Measurements from ENCODE around the gene C16orf46.
A peak's percentile ranks its signal among the peaks of the same experiment; 100 is the strongest.

Gene C16orf46

DNA sequence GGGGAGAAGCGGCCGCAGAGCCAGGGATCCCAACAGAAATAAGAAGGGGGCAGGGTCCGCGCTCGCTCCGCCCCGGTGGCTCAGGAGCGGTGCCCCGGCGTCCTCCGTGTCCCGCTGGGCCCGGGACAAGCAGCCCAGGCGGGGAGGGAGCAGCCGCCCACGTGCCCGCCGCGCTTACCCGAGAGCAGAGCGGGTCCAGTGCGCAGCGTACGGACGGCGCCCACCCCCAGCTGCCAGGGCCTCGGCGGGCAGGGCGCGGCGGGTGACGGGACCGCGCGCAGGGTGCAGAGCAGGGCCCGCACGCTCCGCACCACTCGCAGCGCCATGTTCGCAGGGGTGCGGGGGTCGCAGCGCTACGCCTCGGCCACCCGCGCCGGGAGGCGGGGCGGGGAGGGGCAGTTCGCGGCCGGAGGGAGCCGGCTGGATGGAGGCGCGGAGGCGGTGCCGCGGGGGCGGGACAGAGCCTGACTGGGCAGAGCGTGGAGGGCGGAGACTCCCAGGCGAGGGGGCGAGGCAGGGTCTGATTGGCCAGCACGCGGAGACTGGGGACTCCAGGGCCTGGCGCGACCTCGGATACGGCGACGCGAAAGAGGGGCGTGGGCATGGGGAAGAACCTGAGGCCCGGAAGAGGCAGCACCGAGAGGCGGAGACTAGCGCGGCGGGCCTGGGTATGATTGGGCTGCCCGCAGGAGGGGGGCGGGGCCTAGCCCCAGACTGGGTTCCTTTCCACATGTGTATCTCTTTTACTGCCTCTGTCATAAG, 19.1 kb upstream of the C16orf46 start, which contains the start of gene GCSH:
GCSH (minus strand) TSS at position 443 of the 762 bp plus-strand sequence; CDS start at position 326, 117 bp downstream.
- TF ChIP-seq, protein P1, sequence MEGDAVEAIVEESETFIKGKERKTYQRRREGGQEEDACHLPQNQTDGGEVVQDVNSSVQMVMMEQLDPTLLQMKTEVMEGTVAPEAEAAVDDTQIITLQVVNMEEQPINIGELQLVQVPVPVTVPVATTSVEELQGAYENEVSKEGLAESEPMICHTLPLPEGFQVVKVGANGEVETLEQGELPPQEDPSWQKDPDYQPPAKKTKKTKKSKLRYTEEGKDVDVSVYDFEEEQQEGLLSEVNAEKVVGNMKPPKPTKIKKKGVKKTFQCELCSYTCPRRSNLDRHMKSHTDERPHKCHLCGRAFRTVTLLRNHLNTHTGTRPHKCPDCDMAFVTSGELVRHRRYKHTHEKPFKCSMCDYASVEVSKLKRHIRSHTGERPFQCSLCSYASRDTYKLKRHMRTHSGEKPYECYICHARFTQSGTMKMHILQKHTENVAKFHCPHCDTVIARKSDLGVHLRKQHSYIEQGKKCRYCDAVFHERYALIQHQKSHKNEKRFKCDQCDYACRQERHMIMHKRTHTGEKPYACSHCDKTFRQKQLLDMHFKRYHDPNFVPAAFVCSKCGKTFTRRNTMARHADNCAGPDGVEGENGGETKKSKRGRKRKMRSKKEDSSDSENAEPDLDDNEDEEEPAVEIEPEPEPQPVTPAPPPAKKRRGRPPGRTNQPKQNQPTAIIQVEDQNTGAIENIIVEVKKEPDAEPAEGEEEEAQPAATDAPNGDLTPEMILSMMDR (IDR thresholded peaks at IDR 0.05; ENCODE audit: low read depth, low read length) = no peak
- peak; percentile 96 for DNase-seq (ENCODE audit: extremely low read depth, low read depth)

DNA sequence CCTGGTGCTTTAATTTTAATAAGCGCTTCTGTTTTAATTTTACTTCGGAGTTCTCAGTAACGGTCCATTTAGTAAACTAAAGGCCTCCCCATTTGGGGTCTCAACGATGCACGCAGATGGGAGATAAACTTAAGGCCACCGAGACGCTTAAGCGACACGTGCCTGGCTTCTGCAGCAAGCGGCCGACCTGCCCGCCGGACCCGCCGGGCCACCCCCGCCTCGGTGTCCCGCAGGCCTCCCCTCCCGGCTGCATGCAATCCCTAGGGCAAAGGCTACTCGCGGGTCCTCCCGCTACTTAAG, 18.6 kb upstream of the C16orf46 start:
- TF ChIP-seq, protein P1 (IDR thresholded peaks at IDR 0.05; ENCODE audit: low read depth, low read length) = no peak
- no peak for DNase-seq (ENCODE audit: extremely low read depth, low read depth)

DNA sequence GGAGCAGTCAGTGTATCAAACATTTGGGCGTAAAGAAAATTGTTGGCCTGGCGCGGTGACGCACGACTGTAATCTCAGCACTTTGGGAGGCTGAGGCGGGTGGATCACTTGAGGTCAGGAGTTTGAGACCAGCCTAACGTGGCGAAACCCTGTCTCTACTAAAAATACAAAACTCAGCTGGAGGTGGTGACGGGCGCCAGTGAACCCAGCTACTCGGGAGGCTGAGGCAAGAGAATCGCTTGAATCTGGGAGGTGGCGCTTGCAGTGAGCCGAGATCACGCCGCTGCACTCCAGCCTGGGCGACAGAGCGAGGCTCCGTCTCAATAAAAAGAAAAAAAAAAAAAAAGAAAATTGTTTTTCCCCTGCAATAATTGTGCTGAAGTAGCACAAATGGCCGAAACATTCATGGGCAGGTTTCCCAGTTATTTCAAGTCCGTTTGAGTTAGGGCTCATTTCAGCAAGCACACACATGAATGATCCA, 17.8 kb upstream of the C16orf46 start:
- TF ChIP-seq, protein P1 (IDR thresholded peaks at IDR 0.05; ENCODE audit: low read depth, low read length) = no peak
- DNase-seq (ENCODE audit: extremely low read depth, low read depth) = no peak

DNA sequence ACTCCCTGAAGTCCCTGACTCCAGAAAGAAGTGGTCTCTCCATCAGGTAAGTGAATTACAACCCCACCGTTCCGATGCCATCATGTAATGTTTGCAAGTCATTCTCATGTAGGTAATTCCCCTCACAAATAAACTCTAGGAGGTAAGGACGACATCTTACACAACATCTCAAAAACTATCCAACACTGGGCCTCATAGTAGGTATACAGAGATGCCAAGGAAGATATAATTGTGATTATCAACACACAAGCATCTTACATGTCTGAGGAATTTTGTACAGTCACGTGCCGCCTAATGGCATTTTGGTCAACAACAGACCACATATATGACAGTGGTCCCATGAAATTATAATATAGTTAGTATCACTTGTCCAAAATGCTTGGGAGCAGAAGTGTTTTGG, 11.8 kb upstream of the C16orf46 start:
- DNase-seq (ENCODE audit: extremely low read depth, low read depth) = no peak
- TF ChIP-seq, protein P1 (IDR thresholded peaks at IDR 0.05; ENCODE audit: low read depth, low read length) = no peak

DNA sequence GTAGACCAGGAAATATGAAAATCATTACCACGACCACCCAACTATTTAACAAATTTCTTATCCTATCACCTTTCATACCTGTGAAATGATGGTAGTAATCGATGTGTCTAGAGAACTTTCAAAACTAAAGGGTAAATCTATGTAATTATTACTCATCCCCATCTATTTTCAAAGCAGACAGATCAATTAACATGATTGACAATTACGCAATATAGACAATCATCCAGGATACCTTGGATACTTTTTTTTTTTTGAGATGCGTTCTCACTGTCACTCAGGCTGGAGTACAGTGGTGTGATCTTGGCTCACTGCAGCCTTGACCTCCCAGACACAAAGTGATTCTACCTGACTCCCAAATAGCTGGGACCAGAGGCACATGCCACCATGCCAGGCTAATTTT, 4.0 kb upstream of the C16orf46 start:
- TF ChIP-seq, protein P1 (IDR thresholded peaks at IDR 0.05; ENCODE audit: low read depth, low read length) = no peak
- no peak for DNase-seq (ENCODE audit: extremely low read depth, low read depth)

DNA sequence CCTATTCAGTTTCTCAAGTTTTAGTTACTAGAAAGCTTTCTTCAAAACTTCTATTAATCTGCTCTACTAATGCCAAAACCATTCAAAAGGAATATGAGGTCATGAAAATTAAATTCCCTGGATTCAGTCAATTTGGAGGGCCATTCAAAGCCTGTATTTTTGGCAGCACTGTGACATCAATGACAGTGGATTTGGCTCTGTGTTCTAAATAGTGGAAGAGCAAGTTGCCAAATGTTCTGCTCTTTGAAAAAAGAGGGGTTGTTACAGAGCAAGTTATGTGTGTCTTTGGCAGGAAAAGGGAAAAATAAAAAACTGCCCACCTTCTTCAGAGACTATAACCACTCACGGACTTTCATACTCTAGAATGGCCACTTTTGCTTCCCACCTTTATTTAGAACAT, 3.2 kb upstream of the C16orf46 start:
- TF ChIP-seq, protein P1 (IDR thresholded peaks at IDR 0.05; ENCODE audit: low read depth, low read length) = no peak
- DNase-seq (ENCODE audit: extremely low read depth, low read depth) = no peak

DNA sequence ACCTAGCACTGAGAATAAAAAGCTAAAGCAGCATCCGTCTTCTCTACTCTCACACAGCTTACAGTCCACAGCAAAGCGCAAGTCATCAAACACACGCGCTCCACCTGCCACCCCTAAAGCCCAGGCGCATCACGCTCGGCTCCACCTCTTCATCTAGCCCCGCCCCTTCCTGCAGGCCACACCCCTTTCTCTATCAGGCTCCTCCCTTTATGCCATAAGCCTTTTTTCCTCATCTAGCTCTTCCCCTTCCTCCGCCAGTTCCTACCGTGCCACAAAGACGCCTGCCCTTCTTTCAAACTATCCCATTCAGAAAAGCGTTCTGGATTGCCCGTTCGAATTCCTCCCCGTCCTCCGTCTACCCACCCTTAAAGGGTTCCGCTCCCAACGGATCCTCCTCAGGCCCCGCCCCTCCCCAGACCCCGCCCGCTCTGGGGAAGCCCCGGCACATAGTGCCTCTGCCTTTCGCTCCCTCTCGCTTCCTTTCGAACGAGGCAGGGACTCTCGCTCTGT, 417 bp downstream of the C16orf46 start:
- DNase-seq (ENCODE audit: extremely low read depth, low read depth) = peak; percentile 29
- TF ChIP-seq, protein P1 (IDR thresholded peaks at IDR 0.05; ENCODE audit: low read depth, low read length) = no peak
